ENCODE measurements around the gene NVL.

DNA sequence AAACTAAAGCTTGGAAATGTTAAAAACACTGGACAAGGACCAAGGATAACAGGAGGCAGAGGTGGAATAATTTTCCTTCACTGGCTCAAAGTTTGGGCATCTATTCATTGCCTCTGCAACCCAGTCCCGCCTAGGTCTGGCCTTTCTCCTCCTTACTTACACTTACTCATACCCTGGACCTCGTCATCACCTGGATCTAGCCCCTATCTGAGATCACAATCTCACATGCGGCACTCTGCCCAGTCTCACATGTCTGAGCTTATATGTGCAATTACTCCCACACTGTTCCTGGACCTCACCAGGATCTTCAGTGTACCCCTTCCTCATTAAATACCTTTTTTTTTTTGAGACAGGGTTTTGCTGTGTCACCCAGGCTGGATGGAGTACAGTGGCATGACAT, 37.6 kb downstream of the NVL start:
- TF ChIP-seq, protein P1, sequence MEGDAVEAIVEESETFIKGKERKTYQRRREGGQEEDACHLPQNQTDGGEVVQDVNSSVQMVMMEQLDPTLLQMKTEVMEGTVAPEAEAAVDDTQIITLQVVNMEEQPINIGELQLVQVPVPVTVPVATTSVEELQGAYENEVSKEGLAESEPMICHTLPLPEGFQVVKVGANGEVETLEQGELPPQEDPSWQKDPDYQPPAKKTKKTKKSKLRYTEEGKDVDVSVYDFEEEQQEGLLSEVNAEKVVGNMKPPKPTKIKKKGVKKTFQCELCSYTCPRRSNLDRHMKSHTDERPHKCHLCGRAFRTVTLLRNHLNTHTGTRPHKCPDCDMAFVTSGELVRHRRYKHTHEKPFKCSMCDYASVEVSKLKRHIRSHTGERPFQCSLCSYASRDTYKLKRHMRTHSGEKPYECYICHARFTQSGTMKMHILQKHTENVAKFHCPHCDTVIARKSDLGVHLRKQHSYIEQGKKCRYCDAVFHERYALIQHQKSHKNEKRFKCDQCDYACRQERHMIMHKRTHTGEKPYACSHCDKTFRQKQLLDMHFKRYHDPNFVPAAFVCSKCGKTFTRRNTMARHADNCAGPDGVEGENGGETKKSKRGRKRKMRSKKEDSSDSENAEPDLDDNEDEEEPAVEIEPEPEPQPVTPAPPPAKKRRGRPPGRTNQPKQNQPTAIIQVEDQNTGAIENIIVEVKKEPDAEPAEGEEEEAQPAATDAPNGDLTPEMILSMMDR (IDR thresholded peaks at IDR 0.05; ENCODE audit: low read depth, low read length, missing input control): no peak
- TF ChIP-seq TAF1 (conservative IDR thresholded peaks at IDR 0.05) (no peak), MAX (IDR thresholded peaks at IDR 0.05) (no peak), SP1 (IDR thresholded peaks at IDR 0.05) (no peak), YY1 (IDR thresholded peaks at IDR 0.05) (no peak), GABPA (IDR thresholded peaks at IDR 0.05 in 1 of 2, conservative IDR thresholded peaks at IDR 0.05 in 1 of 2) (no peak), FOXA1 (IDR thresholded peaks at IDR 0.05) (no peak), RAD21 (IDR thresholded peaks at IDR 0.05) (no peak), ATF3 (IDR thresholded peaks at IDR 0.05) (no peak), REST (IDR thresholded peaks at IDR 0.05) (no peak), JUND (IDR thresholded peaks at IDR 0.05) (no peak)
- TF ChIP-seq, protein P2, sequence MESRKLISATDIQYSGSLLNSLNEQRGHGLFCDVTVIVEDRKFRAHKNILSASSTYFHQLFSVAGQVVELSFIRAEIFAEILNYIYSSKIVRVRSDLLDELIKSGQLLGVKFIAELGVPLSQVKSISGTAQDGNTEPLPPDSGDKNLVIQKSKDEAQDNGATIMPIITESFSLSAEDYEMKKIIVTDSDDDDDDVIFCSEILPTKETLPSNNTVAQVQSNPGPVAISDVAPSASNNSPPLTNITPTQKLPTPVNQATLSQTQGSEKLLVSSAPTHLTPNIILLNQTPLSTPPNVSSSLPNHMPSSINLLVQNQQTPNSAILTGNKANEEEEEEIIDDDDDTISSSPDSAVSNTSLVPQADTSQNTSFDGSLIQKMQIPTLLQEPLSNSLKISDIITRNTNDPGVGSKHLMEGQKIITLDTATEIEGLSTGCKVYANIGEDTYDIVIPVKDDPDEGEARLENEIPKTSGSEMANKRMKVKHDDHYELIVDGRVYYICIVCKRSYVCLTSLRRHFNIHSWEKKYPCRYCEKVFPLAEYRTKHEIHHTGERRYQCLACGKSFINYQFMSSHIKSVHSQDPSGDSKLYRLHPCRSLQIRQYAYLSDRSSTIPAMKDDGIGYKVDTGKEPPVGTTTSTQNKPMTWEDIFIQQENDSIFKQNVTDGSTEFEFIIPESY (IDR thresholded peaks at IDR 0.05): no peak
